ENCODE data around the gene FBXO48.

The FBXO48 gene

DNA sequence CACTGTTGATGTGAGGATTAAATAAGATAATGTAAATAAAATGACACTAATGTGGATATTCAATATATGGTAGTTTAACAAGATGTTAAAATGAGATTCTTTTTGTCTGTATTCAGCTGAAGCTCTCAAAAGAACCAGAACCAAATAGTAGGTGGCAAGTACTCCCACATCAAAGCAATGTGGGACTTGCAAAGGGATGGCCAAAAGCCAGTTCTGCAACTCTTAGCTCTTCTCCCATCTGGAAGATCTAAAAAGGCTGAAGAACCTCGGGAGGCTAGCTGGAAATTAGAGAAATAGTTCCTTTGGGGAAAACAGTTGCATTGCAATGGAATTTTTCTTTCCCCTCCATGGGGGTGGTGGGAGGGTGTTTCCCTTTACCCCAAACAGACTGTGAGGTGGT lies 48.7 kb downstream of the FBXO48 start:
- TF ChIP-seq ZNF274 (IDR thresholded peaks at IDR 0.05; ENCODE audit: low read depth, low read length) = no peak
- H3K4me3 ChIP-seq (ENCODE audit: low read length) = no peak overlapping the region

DNA sequence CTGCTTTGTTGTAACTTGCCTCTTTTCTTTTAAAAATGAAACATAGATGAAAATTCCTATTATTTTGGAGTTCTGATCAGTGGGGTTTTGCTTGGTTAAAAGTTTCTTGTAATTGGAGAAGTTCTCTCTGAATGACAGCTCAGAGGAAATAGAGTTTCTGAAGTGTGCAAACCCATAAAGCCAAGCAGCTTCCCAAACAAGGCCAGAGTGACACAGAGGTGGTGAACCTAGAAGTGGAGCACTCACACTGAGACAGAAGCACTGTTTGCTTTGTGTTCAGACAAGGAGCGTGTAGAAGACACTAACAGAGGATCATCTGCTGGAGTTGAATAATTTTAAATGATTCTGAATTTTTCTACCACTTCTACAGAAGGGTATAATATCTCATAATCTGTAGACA lies 49.2 kb downstream of the FBXO48 start:
- H3K4me3 ChIP-seq (ENCODE audit: low read length) = no peak overlapping the region
- TF ChIP-seq ZNF274 (IDR thresholded peaks at IDR 0.05; ENCODE audit: low read depth, low read length) = no peak

DNA sequence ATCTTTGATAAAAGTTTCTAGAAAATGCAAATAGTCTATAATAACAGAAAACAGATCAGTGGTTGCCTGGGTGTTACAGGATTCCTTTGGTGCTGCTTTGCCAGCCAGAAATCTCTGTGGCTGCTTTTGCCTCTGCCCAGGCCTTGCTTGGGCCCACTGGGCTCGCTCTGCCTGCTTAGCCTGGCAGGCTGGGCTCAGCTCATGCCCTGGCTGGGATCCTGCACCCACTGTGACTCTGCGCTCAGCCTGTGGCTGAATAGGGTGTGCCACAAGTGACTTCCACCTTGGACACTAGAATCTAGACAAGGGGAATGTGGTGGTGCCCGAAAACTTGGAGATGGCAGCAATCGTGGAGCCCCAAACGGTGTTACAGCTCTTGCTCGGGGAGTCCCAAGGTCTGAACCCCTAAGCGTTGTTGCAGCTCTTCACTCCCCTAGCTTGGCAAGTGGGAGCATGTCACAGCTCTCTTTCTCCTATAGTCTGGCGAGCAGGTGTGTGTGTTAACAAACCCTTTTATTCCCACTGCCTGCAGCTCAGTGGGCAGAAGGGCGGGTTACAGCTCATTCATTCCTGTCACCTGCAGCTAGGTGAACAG lies 50.9 kb downstream of the FBXO48 start:
- TF ChIP-seq ZNF274 (IDR thresholded peaks at IDR 0.05; ENCODE audit: low read depth, low read length) = no peak
- no peak overlapping the region for H3K4me3 ChIP-seq (ENCODE audit: low read length)

DNA sequence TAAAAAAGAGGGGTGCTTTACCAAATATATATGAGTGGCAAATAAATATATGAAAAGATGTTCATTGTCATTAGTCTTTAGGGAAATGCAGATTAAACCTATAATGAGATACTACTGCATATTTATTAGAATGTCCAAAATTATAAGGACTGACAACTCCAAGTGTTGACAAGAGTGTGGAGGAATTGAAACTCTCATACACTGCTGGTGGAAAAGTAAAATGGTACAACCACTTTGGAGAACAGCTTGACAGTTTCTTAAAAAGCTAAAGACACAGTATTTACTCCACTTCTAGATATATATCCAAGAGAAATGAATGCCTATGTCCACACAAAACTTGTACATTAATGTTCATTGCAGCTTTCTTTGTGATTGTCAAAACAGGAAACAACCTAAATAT lies 51.6 kb downstream of the FBXO48 start:
- no peak for TF ChIP-seq ZNF274 (IDR thresholded peaks at IDR 0.05; ENCODE audit: low read depth, low read length)
- no peak overlapping the region for H3K4me3 ChIP-seq (ENCODE audit: low read length)

DNA sequence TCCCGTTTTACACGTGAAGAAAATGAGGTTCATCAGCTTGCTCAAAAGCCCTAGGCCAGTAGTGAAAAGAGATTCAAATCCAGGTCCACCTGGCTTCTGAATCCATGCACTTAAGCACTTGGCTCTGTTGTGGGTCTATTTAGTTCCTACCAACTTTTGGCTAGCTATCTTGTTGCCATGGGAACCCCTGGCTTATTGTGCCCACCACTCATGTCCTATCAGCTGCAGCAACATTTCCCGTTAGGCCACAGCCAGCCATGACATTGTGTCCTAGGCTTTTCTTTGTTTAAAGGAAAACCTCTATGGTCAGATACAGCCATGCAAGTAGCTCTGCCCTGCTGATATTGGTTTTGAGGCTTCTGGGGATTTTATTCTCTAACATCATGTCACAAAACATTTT lies 52.2 kb downstream of the FBXO48 start:
- no peak for TF ChIP-seq ZNF274 (IDR thresholded peaks at IDR 0.05; ENCODE audit: low read depth, low read length)

DNA sequence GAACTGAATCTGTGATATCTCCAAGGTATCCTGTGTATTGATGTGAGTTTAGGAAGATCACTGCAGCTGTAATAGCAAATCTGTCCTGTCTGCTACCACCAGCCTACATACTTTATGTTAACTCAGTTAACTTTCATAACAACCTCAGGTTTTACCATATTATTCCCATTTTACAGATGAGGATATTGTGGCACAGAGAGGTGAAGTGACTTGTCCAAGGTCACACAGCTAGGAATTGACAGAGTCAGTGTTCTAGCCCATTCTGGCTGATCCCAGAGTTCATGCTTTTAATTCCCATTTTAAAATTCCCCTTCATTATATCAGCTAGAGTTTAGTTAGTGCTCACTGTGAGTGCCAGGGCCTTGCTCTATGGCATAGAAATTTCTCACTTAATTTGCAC lies 52.6 kb downstream of the FBXO48 start:
- TF ChIP-seq ZNF274 (IDR thresholded peaks at IDR 0.05; ENCODE audit: low read depth, low read length) = no peak
- H3K4me3 ChIP-seq (ENCODE audit: low read length) = no peak overlapping the region

More for the DNA sequence above, 52.2 kb downstream of the FBXO48 start:
- H3K4me3 ChIP-seq (ENCODE audit: low read length) = no peak overlapping the region

DNA sequence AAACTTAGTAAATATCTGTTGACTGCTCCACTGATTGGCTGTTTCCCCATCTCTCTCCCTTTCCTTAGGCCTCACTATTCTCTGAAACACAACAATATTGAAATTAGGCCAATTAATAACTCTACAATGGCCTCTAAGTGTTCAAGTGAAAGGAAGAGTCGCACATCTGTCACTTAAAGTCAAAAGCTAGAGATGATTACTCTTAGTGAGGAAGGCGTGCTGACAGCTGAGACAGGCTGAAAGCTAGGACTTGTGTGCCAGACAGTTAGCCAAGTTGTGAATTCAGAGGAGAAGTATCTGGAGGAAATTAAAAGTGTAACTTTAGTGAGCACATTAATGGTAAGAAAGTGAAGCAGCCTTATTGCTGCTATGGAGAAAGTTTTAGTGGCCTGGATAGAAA lies 53.6 kb downstream of the FBXO48 start:
- no peak overlapping the region for H3K4me3 ChIP-seq (ENCODE audit: low read length)
- no peak for TF ChIP-seq ZNF274 (IDR thresholded peaks at IDR 0.05; ENCODE audit: low read depth, low read length)

DNA sequence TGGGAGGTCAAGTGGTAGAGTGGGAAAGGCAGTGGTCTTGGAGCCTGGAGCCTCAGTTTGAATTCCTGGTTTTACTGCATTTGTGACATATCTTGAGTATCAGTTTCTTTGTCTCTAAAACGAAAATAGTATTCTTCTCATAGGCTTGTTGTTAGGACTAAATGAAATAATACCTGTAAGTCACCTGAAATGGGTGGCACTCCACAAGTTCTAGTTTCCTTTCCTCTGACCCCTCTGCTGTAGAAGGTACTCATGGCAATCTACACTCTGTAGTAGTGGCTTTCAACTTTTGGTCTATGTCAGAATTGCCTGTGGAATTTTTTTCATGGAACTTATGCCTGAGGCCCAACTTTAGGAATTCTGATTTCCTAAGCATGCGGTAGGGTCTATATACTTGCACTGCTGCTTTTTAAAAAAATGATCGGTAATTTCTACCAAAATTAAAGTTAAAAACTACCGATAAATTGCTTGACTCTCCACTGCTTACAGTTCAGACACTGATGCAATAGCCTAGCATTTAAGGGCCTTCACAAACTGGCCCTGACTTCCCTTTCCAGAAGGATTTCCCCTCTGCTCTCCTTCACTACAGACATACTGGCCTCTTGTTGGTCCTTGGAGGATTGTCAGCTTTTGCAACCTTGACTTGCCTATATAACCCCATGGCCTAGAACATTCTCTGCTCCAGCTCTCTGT lies 54.8 kb downstream of the FBXO48 start:
- no peak for TF ChIP-seq ZNF274 (IDR thresholded peaks at IDR 0.05; ENCODE audit: low read depth, low read length)
- H3K4me3 ChIP-seq (ENCODE audit: low read length) = peak overlapping the region; percentile 57; the same call in 1 of the 2 replicates

DNA sequence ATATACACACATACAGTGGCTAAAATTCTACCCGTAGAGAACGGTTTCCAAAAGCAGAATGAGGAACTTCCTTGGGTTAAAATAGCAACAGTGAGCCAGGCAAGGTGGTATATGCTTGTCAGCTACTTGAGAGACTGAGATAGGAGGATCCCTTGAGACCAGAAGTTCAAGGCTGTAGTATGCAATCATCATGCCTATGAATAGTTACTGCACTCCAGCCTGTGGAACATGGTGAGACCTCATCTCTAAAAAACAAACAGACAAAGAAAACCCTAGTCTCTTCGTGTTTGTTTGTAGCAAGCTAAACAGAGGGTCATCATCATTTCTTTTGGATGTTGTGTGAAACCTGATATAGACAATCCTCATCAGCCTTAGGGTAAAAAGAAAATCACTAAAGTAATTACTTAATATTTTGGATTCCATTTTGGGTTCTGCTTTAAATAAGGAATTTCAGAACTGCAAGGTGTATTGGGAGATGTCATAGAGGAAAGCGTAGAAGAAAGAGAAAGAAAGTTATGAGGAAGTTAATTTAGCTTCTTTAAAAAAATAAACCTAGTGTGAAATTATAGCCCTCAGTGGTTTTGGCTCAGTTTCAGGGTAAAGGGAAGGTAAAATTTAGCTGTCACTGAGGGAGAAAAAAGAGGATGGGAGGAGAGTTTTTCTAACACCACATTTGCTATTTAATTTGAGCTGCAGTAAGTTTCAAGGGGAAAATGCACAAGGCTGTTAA lies 55.5 kb downstream of the FBXO48 start:
- no peak for TF ChIP-seq ZNF274 (IDR thresholded peaks at IDR 0.05; ENCODE audit: low read depth, low read length)
- peak overlapping the region; percentile 57; the same call in 1 of the 2 replicates for H3K4me3 ChIP-seq (ENCODE audit: low read length)

Measured in GM08714 (cell line).